Activated T-helper 1 cell treated with Interleukin-2 at 50 U/mL for 16 hours (primary cell): ENCODE measurements around the gene KCNN3.

Experiments used
- DNase-seq: peaks from one replicate; pipeline ENCODE4 v3.0.0-alpha.2; 2020; ENCODE audit warnings: low read depth

The KCNN3 gene

DNA sequence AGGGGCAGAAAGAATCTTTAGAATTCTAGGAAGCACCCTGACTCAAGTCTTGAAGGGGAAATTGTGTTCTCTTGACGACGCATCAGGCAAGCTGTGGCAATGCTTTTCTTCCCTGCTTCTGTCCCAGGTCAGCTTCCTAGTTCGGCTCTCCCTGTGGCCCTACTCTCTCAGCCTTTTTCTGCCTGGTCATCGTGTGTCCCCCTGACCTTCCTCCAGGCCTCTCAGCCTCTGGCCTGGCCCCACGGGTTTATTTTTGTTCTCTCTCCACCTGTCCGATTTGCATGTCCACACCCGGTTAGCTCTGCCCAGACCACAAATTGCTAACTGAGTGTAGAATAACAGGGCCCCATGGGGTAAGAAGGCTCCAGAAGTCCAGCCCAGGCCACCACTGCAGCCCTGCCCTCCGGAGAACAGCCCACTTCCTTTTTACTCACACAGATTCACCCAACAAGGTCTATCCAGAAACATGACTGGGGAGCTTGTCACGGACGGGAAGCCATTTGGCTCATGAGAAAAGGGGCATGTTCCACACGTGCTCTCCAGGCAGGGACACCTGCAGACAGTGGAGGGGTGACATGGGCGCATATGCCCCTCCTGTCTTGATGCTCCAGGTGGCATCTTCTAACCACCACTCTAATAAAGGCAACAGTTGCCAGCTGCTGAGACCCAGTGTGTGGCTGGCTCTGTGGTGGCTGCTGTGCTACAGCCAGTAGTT, 9.8 kb downstream of the KCNN3 start:
- no peak for DNase-seq

DNA sequence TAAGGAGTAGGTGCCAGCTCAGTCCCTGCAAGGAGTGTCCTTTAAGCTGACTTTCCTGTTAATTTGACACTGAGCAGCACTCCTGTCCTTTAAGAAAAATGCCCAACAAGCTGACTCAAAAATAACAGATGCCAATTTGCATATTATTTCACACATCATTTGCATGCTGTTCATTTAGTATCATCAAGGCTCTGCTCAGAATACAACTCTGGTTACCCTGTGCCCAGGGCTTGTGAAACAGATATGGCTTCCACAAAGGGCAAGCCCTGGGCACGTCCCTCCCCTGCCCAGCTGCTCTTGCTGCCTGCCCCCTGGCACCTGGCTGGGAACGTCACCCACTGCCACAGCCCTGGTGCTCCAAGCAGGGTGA, 10.3 kb downstream of the KCNN3 start:
- no peak for DNase-seq

DNA sequence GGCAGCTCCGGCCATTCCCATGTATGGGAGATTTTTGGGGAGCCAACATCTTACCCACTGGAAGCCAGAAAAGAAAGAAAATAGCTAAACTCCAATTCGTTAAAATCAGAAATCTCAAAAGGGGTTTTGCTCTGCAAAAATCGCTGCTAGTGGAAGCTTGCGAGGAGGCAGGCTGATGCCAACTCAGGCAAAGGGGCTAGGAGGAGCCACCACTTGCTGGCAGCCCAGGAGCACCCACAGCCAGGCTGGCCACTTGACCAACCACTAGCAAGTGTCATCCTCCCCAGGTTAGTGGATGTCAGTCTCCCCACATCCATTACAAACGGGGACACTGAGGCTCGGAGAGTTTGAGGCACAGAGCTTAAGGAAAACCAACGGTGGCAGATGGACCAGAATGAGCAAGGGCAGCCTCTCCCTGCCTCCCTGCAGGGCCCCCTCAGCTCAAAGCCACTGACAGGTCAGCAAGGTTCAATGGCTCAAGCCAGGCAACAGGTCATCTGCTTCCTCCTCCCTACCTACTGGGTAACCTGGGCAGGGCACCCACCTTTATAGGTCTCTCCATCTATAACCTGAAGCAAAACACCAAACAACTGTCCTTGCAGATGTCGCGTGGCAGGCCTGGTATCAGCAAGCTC, 10.8 kb downstream of the KCNN3 start:
- DNase-seq: no peak

DNA sequence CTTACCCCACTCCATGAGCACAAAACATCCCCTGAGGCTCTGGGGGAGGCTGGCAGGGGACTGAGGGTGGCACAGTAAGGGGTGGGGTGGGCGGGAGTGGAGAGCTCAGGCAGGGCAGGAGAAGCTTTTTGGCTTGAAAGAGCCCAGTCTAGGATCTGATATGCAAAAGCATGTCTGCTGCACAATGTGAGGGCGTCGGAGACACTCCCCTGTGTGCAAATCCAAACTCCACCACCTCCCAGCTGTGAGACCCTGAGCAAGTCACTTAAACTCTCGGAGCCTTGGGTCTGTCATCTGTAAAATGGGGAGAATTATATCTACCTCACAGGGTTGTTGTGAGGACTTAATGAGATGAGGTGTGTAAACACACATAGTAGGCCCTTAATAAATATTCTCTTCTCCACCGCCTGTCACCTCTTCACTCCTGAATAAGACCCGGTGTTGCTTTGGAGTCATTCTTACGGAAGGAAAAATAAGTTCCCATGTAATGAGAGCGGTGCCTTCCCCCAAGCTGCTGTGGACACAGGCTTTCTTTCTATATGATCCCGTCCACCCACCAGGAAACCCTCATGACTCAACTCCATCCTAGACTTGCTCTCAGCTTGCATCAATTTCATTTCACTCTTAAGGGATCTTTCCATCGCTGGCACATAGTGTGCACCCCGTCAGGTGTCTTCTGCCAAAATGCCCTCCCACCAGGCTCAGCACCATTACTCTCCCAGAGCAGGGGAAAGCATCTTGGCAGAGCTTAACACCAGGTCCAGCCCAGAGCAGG, 12.5 kb downstream of the KCNN3 start:
- no peak for DNase-seq

DNA sequence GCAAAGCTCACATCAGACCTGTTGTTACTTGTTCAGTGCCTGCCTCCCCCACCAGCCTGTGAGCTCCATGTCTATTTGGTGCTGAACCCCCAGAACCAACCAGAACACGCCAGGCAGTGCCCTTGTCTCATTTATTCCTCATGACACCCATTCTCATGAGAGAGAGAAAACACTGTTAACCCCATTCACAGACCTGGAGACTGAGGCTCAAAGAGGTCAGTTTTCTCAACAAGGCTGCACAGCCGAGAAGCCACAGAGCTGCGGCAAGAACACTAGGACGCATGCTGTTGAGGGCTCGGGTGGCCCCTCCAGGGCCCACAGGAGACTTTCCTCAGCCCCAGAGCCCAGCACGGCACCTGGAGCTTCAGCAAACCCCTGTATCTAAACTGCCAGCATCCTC, 13.1 kb downstream of the KCNN3 start:
- no peak for DNase-seq

DNA sequence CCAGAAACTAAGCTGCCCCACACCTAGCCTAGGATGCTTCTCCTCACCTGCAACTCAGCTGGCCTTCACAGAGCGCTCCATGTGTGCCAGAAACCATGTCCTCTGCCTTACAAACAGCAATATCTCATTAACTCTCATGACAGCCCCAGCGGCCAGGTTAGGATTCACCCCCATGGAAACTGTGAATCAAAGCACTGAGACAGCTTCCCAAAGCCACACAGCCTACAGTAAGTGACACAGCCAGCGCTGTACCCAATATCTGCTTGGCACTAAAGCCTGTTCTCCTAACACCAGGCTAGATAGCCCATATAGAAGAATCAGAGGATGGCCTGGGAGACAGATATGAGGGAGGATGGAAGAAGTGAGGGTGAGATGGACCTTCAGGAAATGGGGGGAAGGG, 13.5 kb downstream of the KCNN3 start:
- DNase-seq: no peak

DNA sequence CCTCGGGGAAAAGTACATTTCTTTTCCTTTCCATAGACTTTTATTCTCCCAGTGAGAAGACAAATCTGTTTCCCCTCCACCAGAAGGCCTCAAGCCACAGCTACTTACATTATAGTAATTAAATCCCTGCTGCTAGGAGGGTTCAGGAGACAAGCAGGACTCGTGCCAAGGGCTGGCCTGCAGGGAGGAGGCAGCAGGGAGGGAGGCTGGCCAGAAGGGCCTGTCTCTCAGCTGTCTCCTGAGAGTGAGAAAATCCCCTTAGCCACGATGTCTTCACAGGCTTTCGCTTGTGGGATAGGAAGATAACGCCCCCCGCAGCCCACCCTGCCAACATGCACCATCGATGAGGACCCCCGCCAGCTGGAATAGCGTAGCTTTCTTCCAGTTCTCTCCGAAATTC, 14.0 kb downstream of the KCNN3 start:
- no peak for DNase-seq

DNA sequence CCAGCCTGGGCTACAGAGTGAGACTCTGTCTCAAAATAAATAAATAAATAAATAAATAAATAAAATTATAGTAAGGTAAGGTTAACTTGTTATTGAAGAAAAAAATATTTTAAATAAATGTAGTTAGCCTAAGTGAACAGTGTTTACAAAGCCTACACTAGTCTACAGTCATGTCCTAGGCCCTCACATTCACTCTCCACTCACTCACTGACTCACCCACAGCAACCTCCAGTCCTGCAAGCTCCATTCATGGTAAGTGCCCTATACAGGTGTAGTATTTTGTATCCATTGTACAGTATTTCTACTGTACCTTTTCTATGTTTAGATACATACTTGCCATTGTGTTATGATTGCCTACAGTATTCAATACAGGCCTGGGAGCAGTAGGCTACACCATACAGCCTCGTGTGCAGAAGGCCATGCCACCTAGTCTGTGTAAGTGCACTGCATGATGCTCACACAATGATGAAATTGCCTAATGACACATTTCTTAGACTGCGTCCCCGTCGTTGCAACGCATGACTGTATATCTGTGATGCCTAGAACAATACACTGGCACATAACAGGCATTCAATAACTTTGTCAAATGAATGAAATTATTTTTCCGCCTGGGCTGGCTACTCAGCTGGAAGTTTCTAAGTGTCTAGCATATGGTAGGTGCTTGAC, 14.8 kb downstream of the KCNN3 start:
- no peak for DNase-seq

DNA sequence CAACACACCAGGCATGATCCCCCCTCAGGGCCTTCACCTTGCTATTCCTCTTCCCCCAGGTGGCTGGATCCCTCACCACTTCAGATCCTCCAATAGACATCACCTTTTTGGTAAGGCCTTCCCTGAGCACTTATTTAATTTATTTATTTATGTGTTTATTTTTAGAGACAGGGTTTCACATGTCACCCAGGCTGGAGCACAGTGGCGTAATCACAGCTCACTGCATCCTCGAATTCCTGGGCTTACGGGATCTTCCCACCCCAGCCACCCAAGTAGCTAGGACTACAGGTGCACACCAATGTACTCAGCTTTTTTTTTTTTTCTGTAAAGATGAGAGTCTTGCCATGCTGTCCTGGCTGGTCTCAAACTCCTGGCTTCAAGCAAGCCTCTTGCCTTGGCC, 17.2 kb downstream of the KCNN3 start:
- DNase-seq: no peak

DNA sequence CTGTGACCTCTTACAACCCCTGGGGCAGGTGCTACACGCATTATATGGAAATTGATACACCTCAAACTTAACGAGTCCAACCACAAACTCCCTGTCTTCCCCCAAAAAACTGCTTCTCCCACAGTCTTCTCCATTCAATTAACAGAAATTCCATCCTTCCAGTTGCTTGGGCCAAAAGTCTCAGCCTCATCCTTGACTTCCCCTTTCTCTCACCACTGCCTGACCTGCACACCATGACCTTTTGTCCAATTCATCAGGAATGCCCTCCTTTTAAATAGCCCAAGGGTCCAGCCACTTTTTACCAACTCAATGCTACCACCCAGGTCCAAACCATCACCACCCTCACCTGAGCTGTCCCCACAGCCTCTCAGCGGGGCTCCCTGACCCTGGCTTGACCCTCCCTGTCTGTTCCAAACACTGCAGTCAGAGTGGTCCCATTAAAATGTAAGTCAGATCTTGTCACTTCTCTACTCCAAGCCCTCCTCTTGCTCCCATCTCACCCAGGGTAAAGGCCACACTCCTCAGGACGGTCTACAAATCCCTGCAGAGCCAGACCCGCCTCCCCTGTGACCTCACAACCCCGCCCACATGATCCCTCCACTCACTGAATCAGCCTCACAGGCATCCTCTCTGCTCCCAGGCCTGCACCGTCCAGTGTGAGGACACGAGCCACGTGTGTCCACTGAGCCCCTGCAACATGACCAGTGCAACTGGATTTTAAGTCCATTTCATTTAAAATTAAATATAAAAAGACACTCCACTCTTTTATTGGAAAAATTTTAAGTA, 18.5 kb downstream of the KCNN3 start:
- DNase-seq: no peak

DNA sequence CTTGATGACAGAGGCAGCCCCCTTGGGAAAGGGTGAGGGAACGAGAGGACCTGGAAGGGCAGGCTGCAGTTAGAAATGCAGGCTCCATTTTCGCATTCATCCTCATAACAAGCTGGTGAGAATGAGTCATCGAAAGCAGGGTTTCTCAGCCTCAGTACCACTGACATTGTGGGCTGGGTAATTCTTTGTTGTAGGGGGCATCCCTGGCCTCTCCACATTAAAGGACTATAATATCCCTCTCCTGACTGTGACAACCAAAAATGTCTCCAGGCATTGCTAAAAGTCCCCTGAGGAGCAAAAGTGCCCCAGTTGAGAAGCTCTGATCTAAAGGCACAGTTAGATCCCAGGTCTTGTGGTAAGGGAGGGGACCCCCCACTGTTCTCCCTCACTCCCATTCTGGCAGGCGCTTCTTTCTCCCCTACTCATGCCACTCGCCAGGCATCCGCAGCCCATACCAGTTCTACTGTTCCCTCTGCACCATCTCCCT, 20.4 kb downstream of the KCNN3 start:
- no peak for DNase-seq

DNA sequence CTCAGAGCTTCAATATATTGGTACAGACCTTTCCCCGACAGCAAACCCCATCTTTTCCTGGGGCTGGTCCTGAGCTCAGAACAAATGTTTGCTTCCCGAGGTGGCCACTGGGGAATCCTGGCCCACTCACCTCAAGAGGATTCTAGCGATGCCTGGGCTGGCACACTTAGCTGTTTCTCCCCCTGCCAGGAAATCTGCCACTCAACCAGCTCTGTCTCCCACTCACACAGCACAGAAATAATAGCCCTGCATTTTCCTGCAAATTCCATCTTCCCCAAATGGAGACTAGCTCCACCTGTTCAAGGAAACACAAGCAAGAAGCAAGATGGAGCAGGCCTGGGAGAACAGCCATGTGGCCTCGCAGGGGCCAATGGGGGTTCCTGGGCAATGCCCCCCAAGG, 21.1 kb downstream of the KCNN3 start:
- no peak for DNase-seq

DNA sequence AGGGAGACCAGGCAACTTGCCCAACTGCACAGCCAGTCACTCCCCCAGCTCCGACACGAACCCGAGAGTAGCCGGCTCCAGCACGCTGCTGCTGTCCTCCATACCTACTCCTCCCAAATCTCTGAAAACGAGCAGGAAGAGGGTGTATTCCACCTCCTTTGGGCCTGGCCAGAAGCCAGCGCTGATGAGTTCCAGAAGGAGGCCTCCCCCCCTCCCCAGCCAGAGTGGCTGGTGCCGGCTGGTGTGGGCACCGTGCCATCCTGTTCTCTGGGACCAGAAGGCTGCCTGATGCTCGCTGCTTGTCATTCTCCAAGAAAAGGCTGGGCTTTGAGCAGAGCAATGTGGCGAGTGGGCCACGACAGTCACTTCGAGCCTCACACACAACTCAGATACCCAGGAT, 22.2 kb downstream of the KCNN3 start:
- DNase-seq: no peak

DNA sequence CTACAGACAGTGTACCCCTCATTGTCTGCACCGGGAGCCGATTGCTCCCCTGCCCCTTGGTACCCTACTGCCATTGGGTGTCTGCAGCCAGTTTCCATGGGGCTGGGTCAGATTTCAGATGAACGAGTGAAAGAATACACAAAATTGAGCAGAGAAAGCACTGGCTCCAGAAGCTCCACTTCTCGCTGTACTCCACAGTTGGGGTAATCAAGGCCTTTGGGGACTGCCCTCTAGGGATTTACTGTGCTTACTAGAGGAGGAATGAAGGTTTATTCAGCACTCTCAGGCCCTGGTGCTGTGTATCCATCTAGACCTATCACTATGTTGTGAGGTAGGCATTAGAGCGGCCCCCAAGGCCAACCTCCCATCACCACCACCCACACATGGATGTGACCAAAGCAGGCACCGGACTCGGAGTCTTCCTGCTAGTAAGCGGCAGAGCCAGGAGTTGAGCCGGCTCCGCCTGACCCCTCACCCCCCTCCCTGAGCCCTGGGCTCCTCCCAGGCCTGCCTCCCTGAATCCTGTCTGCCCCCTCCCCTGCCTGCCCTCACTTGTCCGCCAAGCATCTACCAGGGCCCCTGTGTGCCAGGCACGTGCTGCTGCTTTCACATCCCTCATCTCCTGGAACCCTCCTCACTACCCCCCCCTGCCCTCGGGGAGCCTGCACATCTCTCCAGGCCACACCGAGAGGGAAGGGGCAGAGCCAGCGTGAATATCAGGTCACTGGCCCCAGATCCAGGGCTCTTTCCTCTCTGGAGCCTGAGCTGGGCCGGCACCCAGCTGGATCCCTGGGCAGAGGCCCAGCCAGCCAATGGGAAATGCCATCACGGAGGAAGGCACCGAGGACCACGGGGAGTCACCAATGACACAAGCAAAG, 23.3 kb downstream of the KCNN3 start:
- no peak for DNase-seq

DNA sequence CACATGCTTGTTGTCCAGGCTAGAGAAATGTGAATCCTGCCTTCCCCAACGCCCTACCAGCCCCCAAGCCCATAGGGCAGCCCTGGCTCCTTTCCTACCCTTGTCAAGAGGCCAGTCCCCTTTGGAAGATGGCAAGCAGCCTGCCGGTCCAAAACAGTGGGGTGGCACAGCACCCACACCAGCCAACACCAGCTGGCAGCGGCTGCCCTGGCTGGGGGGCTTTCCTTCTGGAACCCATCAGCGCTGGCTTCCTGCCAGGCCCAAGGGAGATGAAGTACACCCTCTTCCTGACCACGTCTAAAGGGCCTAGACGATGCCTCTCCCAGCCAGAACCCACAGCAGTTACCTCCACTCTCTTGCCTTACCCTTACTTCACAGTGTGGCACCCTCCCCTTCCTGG, 24.2 kb downstream of the KCNN3 start:
- no peak for DNase-seq

DNA sequence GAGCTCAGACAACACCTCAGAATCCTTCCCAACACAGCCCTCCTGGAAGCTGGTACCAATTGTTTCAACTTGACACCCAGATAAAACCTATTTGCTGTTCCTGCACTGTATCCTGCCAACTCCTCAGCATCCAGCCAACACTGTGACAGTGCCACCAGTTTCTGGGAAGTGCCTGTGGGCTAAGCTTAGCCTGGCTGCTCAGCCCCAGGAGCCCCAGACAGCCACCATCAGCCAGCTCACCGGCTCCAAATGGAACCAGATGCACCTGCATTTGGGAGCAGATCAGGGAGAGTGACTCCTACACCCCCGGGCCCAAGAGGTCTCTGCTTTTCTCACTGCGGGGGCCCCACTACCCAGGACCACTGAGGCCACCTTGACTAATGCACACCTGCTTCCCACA, 24.9 kb downstream of the KCNN3 start:
- DNase-seq: no peak

DNA sequence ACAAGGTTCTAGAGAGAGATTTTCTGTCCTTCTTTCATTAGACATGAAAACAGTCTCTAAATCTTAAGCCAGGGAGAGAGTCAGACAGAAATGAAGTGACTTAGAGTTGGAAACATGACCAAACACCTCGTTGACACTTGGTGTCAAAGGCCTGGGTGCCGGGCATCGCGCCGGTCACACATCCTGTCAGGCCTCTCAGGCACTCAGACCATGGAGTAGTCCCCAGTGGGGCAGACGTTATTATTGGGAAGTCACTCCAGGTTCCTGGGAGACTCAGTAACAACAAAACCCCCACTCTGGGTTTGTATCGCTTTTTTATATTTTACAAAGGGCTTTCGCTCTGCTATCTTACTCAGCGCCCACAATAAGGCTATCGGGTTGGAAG, 25.8 kb downstream of the KCNN3 start:
- DNase-seq: no peak

DNA sequence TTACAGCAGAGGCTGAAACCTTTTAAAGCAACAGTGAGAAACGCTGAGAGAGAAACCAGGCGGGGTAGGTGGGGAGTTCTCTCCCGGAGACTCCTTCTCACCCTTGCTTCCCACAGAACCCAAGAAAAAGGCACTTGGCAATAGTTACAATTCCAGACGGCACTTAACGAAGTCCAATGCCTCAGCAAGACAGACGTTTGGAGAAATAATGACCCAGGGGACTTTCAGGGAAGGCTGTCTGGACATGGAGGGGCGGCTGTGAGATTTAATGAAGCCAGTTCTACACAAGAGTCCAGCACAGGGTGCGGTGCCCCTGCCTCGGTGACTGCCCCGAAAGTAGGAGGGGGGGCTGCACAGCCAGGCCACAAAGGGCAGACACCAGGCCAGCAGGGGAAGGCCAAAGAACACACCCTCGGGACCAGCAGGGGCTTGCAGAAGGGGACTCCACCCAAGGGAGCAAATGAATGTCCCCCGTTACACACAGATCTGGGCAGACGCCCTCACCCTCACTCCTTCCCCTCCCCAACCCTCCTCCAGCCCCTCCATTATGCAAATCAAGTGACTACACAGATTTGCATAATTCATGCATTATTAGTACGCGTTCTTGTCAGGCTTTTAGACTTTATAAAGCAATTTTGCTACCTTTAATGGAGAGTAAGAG, 26.3 kb downstream of the KCNN3 start:
- no peak for DNase-seq

DNA sequence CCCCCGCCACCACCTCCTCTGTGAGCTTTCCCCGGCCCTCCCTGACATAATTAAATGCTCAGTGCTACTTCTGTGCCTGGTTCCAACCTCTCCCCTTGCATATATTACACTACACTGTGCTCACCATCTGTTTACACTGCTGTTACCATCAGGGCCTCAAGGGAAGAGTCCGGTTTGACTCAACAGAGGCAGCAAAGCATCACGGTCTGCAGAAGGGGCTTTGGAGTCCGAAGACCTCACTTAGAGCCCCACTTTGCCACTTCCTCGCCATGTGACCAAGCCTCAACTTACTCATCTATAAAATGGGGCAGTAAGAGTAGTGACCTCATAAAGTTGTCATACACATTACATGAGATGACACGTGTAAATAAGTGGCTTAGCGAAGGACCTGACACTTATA, 27.4 kb downstream of the KCNN3 start:
- no peak for DNase-seq

DNA sequence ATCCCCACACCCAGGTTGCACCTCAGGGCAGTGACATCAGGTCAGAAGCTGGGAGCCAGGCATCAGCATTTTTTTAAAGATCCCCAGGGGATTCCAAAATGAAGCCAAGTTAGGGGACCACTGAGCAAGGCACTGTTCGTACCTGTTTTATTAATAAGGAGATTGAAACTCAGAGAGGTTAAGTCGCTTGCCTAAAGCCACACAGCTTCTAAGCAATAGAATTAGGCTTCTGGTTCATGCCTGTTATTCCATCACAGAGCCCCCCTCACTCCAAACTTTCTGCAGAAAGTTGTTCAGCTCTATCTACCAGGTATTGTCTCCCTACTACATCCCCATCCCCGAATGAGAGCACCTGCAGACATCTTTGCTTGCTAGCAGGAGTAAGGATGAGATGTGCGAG, 28.7 kb downstream of the KCNN3 start:
- DNase-seq: no peak
